Measurements from ENCODE around the gene DPH7.
A peak's percentile ranks its signal among the peaks of the same experiment; 100 is the strongest.
"Not testable (repeated sequence)": the region's sequence is repeated elsewhere in the genome, so short reads cannot be mapped to it uniquely, and the experiment has no call there.

DPH7 gene

GRCh38 chr9:137524161-137524980 lies 54.4 kb downstream of the DPH7 start:
- TF ChIP-seq, protein P1, sequence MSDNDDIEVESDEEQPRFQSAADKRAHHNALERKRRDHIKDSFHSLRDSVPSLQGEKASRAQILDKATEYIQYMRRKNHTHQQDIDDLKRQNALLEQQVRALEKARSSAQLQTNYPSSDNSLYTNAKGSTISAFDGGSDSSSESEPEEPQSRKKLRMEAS (IDR thresholded peaks at IDR 0.05; ENCODE audit: low read depth, low read length): no peak
- TF ChIP-seq, protein P2, sequence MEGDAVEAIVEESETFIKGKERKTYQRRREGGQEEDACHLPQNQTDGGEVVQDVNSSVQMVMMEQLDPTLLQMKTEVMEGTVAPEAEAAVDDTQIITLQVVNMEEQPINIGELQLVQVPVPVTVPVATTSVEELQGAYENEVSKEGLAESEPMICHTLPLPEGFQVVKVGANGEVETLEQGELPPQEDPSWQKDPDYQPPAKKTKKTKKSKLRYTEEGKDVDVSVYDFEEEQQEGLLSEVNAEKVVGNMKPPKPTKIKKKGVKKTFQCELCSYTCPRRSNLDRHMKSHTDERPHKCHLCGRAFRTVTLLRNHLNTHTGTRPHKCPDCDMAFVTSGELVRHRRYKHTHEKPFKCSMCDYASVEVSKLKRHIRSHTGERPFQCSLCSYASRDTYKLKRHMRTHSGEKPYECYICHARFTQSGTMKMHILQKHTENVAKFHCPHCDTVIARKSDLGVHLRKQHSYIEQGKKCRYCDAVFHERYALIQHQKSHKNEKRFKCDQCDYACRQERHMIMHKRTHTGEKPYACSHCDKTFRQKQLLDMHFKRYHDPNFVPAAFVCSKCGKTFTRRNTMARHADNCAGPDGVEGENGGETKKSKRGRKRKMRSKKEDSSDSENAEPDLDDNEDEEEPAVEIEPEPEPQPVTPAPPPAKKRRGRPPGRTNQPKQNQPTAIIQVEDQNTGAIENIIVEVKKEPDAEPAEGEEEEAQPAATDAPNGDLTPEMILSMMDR (IDR thresholded peaks at IDR 0.05; ENCODE audit: low read depth, low read length): no peak
- TF ChIP-seq POLR2A (IDR thresholded peaks at IDR 0.05; ENCODE audit: extremely low read depth, insufficient read length) (no peak), MYC (IDR thresholded peaks at IDR 0.05; ENCODE audit: low read depth, low read length) (no peak)
- H3K4me3 ChIP-seq (ENCODE audit: low read depth, low read length): no peak overlapping the region
- DNase-seq (ENCODE audit: low read depth): no peak

- no peak overlapping the region for H3K4me3 ChIP-seq (ENCODE audit: low read depth, low read length)
- DNase-seq (ENCODE audit: low read depth): no peak
- TF ChIP-seq, protein P2 (IDR thresholded peaks at IDR 0.05; ENCODE audit: low read depth, low read length): no peak
- TF ChIP-seq POLR2A (IDR thresholded peaks at IDR 0.05; ENCODE audit: extremely low read depth, insufficient read length) (no peak), MYC (IDR thresholded peaks at IDR 0.05; ENCODE audit: low read depth, low read length) (no peak)
- TF ChIP-seq, protein P1 (IDR thresholded peaks at IDR 0.05; ENCODE audit: low read depth, low read length): no peak
These were observed 55.8 kb downstream of the DPH7 start for GRCh38 chr9:137522746-137523455.

DNA sequence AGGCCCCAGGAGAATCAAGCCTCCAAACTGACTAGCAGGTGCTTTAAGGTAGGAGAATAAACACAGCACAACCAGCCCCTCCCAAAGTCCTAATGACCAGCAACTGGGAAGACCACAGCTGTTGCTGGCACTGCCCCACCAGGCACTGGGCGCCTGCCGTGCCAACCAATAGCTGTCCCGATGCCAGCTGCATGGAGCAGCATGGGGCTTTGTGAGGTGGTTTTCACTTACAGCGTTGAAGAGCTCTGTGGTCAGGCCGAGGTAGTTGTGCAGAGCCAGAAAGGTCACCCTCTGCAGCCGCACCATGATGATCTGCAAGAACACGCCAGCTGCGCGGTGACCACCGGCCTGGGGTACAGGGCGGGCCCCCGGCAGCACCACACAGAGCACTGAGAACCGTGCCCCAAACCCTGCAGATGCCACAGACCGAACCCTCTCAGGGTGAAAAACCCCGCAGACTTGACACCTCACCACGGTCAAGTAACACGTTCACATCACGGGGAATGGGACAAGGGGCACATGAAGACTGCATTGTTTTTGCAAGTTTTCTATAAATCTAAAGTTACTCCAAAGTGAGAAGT lies 57.2 kb downstream of the DPH7 start:
- H3K4me3 ChIP-seq (ENCODE audit: low read depth, low read length): no peak overlapping the region
- DNase-seq (ENCODE audit: low read depth): no peak
- TF ChIP-seq, protein P2 (IDR thresholded peaks at IDR 0.05; ENCODE audit: low read depth, low read length): no peak
- no peak for TF ChIP-seq MYC (IDR thresholded peaks at IDR 0.05; ENCODE audit: low read depth, low read length)
- no peak for TF ChIP-seq POLR2A (IDR thresholded peaks at IDR 0.05; ENCODE audit: extremely low read depth, insufficient read length)
- TF ChIP-seq, protein P1 (IDR thresholded peaks at IDR 0.05; ENCODE audit: low read depth, low read length): no peak

- no peak overlapping the region for H3K4me3 ChIP-seq (ENCODE audit: low read depth, low read length)
- no peak for DNase-seq (ENCODE audit: low read depth)
- TF ChIP-seq, protein P2 (IDR thresholded peaks at IDR 0.05; ENCODE audit: low read depth, low read length): no peak
- TF ChIP-seq MYC (IDR thresholded peaks at IDR 0.05; ENCODE audit: low read depth, low read length) (no peak), POLR2A (IDR thresholded peaks at IDR 0.05; ENCODE audit: extremely low read depth, insufficient read length) (no peak)
- TF ChIP-seq, protein P1 (IDR thresholded peaks at IDR 0.05; ENCODE audit: low read depth, low read length): no peak
These were observed 57.9 kb downstream of the DPH7 start for GRCh38 chr9:137520614-137521404.

GRCh38 chr9:137519553-137519952 lies 59.2 kb downstream of the DPH7 start:
- TF ChIP-seq, protein P1 (IDR thresholded peaks at IDR 0.05; ENCODE audit: low read depth, low read length): no peak
- TF ChIP-seq, protein P2 (IDR thresholded peaks at IDR 0.05; ENCODE audit: low read depth, low read length): no peak
- TF ChIP-seq MYC (IDR thresholded peaks at IDR 0.05; ENCODE audit: low read depth, low read length): no peak
- no peak for TF ChIP-seq POLR2A (IDR thresholded peaks at IDR 0.05; ENCODE audit: extremely low read depth, insufficient read length)

DNA sequence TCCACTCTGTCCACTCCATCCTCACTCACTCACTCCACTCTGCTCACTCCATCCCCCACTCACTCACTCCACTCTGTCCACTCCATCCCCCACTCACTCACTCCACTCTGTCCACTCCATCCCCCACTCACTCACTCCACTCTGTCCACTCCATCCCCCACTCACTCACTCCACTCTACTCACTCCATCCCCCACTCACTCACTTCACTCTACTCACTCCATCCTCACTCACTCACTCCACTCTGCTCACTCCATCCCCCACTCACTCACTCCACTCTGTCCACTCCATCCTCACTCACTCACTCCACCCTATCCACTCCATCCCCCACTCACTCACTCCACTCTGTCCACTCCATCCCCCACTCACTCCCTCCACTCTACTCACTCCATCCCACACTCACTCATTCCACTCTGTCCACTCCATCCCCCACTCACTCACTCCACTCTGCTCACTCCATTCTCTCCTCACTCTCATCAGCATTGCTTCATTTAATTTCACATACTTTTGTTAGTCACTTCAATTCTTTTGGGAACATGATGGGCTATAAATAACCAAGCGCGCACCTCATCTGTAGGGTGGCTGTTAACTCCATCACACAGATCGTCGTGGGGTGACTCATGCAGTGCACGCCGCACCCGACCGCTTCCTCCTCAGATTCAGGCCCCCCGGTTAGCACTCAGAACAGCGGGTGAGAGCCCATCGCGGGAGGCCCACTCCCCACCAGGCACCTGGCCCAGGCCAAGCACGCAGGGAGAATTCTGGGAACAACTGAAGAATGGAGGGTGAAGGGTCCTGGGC lies 59.9 kb downstream of the DPH7 start:
- H3K4me3 ChIP-seq (ENCODE audit: low read depth, low read length): not testable (repeated sequence)
- DNase-seq (ENCODE audit: low read depth): peak; percentile 83

More at GRCh38 chr9:137519553-137519952, 59.2 kb downstream of the DPH7 start:
- no peak for DNase-seq (ENCODE audit: low read depth)
- H3K4me3 ChIP-seq (ENCODE audit: low read depth, low read length): no peak overlapping the region
